Stimulated activated naive CD4-positive, alpha-beta T cell treated with Interleukin-2 at 50 U/mL for 16 hours (primary cell): ENCODE results near the gene RUNX1.

Experiments used
- DNase-seq: peaks from one replicate; lab custom pipeline; 2025; lab: John Stamatoyannopoulos, UW

The RUNX1 gene

DNA sequence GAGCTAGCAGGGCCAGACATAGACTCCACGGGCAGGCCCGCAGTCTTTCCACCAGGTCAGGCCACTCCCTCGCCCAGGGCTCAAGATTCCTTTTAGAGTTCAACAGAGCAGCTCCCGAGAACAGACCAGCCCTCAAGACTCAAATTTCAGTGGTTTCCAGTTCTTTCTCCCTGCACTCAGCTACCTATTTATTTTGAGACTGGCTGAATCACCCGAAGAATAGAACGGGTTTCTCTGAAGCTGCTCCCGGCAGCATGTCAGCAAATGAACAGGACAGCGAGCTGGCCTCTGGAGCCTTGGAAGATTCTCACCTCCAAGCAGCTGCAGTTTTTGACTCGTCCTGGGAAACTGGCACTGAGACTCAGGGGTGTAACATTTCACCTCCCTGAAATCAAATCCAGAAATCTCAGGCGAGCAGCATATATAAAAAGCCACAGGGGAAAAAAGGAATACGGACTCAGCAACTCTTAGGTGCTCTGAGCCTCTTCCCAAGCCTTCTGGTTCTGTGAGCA, 202.4 kb downstream of the RUNX1 start:
- no peak for DNase-seq

- DNase-seq, result peak; percentile 37
Measured at GRCh38 chr21:34845521-34846451, 203.3 kb downstream of the RUNX1 start.

DNA sequence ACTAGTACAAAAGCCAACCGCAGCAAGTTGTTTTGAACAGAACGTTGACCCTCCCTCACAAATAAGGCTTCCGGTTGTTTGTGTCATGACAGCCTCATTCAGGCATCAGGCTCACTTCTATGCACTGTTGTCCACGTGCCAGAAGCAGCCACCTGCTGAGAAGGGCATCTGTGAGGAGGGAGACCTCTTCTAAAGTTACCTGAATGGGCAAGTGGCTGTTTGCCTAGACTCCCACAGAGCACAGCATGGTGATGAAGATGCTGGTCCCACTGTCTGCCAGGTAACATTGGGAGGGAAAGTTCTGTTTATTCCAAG, 204.2 kb downstream of the RUNX1 start:
- DNase-seq, result no peak

DNA sequence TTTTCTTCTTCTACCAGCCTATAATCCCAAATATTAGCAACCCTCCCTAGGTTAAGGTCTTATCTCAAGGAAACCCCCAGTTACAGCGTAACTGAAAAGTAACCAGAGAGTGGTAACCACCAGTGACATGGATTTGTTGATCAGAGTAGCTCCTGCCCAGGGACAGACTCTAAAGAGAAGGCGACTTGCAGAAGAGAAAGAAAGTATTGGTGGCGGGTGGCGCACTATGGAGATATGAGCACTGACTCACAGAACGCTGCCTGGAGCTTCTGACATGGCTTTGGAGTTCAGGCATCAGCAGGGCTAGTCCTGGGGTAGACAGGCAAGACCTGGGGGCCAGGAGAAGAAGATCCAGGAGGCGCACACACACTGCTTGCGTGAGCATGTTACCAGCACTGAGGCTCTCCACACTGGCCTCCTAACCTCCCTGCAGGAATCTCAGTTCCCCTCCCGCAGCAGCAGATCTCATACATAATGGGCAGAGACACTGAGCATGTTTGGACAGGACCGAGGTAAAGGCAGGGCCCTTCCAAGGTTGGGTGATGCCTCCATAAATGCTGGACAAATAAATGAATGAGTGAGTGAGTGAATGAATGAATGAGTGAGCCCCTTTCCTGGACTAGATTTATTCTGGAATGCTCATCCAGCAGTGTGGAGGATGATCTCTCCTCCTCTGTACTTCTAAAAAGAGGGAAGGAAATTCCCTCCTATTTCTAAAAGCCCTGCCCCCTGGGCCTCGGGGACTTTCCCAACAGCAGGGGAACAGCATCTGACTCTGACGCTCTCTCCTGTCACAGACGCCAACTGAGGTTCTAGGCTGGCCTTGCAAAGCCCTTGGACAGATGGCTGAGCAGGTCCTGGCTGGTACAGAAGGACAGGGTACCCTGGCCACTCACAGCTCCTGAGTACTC, 204.8 kb downstream of the RUNX1 start:
- no peak for DNase-seq

- no peak for DNase-seq
Measured at GRCh38 chr21:34843562-34843961, 205.5 kb downstream of the RUNX1 start.

DNA sequence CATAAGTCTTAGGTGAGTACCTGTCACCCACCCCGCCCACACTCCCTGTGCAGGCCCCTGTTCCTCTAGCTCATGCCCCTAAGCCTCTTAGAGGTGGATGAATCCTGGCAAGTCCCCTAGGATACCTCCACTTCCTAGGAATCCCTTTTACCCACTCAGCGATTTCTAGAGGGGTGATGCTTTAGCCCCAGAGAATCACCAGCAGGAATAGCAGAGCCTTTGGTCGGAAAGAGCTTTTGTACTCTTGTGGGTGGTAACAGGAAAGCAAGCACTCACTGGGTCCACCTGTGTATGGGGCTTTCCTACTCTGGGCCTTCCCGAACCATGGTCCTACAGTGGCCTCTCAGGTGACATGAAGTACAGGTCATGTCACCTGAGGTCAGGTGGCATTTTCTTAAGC, 207.9 kb downstream of the RUNX1 start:
- no peak for DNase-seq

- DNase-seq, result no peak
Measured at GRCh38 chr21:34840693-34841092, 208.4 kb downstream of the RUNX1 start.

- DNase-seq, result no peak
Measured at GRCh38 chr21:34838956-34839820, 209.9 kb downstream of the RUNX1 start.

- no peak for DNase-seq
Measured at GRCh38 chr21:34836933-34837505, 212.1 kb downstream of the RUNX1 start.

DNA sequence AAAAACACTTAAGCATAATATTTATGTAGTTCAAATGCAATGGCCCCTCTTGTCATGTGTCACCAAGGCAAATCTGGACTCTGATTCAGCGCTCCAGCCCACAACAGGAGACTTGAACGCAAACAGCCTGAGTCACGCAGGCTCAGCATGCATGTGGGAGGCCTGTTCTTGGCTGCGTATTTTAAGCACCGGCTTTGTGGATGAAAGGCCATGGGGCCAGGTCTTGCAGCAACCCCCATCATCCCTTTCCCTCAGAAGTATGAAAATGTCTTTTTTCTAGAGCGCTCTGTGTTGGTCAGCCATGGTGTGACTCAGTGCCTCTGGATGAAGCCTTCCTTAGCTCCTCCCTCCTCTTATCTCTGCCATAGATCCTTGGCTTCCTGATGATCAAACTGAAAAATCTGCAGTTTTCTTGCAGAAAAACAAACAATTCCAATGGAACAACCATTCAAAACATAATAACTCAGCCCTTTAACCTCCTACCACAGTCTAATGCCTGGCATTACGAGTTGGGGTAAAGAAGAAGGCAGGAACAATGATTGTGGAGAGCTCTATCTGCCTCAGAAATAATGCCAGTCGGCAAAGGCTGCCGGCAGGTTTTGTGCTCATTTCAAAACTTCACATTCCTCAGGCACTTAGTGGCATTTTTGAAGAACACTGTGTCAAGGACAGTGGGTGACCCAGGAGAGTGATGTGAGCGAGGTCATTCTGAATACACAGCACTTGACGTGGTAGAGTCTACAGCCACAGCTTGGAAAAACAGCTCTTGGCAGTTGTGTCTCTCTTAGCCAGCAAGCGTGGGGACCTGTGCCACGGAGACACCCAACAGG, 212.8 kb downstream of the RUNX1 start:
- peak; percentile 55 for DNase-seq

GRCh38 chr21:34835526-34835925, 213.6 kb downstream of the RUNX1 start:
- DNase-seq, result no peak

DNA sequence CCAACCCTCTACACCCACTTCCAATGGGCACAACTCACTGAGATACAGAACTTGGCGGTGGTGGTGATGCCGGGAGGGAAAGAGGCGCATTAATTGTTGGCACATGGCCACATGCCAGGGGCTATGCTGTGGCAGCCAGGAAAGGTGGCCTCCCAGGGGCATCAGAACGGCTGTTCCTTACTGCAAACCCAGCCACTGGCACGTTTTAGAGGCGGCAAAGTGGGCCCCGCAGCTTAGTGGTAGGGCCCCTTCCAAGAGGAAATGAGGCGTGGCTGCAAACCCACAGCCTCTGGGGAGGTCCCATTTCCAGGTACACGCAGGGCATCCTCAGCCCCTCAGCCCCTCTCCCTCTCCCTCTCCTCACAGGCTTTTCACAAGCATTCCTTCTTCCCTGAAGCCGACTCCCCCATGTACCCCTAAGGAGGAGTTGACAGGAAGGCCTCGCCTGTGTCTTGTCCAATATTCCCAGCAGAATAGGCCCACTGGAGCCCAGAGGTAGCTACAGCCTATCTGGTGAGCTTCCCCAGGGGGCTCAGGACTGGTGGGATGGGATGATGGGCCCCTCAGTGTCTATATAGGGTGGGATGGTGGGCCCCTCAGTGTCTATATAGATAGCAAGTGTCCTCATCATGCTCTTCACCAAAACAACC, 214.1 kb downstream of the RUNX1 start:
- DNase-seq, result no peak

- no peak for DNase-seq
Measured at GRCh38 chr21:34834290-34834689, 214.8 kb downstream of the RUNX1 start.

DNA sequence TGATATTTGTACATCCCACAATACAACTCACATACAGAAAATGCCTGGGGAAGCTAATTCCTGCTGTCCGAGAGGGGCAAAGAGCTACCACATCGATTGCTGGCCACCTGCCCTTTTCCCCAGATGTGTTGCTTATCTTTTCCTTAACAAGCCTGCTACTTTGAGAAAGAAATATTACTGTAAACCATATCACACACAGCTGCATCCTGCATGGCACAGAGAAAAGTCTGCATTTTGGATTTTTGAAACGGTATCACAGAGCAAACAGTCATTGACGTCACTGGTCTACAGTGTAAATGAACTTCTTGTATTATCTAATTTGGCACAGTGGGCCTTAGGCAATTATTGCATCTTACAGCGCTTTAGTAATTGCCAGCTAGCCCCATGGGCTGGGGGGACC, 215.6 kb downstream of the RUNX1 start:
- DNase-seq, result no peak

- DNase-seq, result no peak
Measured at GRCh38 chr21:34830386-34831170, 218.5 kb downstream of the RUNX1 start.

DNA sequence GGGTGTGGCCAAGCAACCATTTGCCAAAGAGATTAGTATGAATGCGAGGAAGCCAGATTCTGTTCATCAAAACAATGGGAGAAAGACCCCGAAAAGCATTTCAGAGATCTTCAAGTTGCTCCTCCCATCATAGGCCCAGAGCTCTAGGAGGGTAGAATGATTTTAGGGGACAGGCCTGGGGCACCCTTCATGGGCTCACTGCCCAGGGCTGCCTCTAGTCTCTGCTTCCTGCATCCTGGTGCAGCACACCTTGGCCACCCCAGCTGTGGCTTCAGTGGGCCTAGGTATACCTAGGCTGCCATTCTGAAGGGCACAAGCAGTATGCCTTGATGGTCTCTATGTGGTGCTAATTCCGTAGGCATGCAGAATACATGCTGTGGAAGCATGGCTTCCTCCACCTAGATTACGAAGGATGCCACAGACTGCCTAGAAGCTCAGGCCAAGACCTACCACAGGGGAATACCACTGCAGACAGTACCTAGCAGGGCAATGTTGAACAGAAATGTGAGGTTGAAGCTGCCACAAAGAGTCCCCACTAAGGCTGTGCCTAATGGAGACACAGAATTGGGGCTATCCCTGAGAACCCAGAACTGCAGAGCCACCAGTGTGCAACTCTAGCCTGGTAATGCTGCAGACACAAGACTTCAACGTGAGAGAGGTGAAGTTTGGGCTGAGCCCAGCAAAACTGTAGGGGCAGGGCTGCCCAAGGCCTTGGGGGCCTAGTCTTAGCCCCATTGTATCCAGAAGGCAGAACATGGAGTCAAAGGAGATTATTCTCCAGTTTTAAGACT, 221.5 kb downstream of the RUNX1 start:
- DNase-seq, result no peak

DNA sequence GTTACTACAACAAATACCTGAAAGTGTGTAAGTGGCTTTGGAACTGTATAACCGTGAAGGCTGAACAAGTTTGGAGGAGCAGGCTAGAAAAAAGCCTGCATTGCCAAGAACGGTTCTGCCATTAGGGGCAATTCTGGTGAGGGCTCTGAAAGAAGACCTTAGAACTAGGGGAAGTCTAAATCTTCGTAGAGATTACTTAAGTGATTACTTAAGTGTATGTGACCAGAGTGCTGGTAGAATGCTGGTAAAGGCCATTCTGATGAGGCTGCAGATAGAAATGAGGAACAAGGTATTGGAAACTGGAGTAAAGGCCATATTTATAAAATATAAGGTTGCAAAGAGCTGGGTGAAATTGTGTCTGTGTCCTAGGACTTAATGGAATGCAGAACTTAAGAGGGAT, 222.3 kb downstream of the RUNX1 start:
- DNase-seq, result no peak

GRCh38 chr21:34825948-34826548, 223.1 kb downstream of the RUNX1 start:
- no peak for DNase-seq
